GM10266 (cell line): ENCODE data around the gene POR.

Experiments used
- DNase-seq: peaks from one replicate; pipeline ENCODE4 v3.0.0; 2012; ENCODE audit errors: extremely low spot score
- CTCF ChIP-seq: IDR thresholded peaks from 2 replicates; pipeline ENCODE4 v1.5.1; 2012; ENCODE audit warnings: mild to moderate bottlenecking, low read depth; ENCODE audit not compliant: control insufficient read depth, insufficient read depth; ENCODE audit errors: missing control alignments

The POR gene

DNA sequence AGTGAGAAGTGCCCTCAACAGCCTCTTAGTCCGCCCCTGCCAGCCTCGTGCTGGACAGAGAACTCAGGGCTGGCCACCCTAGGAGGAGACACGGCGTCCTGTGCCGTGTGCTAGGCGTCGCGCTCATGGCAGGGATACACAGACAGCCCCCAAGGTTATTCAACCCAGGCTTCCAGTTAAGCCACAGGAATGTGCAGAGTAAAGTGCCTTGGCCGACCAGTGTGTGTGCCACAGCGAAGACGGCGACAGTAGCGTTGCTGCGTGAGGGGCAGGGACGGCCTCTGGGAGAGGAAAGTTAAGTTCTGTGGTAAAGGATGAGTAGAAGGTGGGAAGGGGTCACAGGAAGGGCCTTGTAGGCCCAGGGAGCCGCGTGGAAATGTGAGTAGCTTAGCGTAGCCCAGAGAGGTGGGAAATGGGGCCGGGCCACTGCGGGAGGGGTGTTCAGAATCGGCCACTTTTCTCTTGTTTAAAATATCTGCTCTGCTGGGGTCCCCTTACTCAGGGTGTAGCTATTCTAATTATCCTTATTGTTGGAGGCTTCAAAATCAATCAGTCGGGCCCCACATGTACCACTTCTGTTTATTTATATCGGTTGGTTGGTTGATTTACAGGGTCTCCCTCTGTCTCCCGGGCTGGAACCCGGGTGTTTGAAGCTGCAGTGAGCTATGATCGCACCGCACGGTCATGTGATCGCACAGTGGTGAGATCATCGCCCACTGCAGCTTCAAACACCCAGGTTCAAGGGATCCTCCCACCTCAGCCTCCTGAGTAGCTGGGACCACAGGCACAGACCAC lies 54.9 kb downstream of the POR start:
- DNase-seq = no peak
- TF ChIP-seq CTCF = no peak

DNA sequence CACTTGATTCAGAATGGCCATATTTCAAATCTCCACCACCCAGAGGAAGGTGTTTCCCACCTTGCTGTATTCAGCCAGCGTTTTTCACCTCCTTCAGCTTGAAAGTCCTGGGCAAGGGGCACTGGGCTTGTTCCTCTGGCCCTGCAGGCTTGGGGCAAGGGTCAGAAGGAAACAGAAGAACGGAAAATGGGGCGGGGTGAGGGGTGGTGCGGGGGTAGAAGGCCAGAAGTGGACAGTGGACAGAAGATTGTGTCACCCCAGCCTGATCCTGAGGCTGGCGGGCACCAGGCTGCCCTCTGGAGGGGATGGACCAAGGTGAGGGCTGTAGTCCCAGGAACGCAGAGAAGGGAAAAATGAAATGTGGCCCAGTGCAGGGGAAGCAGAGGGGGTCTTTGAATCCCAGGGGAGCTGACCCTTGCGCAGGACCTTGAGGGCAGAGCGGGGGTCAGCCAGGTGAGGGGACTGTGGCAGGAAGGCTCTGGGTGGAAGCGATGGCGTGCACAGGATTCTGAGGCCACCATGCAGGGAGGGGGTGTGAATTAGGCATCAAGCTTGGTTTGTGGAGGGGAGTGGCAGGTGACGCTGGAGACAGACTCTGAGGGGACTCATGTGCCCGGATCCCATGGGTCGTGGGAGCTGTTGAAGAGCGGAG lies 56.5 kb downstream of the POR start:
- no peak for DNase-seq
- TF ChIP-seq CTCF = no peak

GRCh38 chr7:75971961-75972763 lies 57.2 kb downstream of the POR start:
- no peak for TF ChIP-seq CTCF
- no peak for DNase-seq

DNA sequence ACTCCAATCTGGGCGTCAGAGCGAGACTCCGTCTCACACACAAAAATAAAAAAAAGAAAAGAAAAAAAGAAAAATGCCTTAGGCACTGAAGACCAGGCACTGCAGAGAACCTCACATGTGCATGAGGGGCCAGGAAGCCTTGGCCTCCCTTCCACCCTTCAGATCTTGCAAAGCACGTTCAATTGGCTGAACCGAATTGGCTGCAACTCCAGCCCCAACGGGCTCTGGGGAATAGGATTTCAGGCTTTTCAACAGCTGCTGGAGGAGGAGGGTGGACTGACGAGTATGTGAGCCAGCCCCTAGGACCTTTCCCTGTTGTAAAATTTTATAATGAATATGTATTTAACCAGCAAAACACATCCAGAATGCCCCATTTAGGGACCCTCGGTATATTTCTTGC lies 62.8 kb downstream of the POR start:
- no peak for DNase-seq
- TF ChIP-seq CTCF = no peak

- no peak for DNase-seq
- TF ChIP-seq CTCF = no peak
Measured at GRCh38 chr7:75979759-75980429, 64.9 kb downstream of the POR start.

- TF ChIP-seq CTCF = no peak
- no peak for DNase-seq
Measured at GRCh38 chr7:75980430-75981202, 65.7 kb downstream of the POR start.
